ENCODE data around the gene KCNQ2.

DNA sequence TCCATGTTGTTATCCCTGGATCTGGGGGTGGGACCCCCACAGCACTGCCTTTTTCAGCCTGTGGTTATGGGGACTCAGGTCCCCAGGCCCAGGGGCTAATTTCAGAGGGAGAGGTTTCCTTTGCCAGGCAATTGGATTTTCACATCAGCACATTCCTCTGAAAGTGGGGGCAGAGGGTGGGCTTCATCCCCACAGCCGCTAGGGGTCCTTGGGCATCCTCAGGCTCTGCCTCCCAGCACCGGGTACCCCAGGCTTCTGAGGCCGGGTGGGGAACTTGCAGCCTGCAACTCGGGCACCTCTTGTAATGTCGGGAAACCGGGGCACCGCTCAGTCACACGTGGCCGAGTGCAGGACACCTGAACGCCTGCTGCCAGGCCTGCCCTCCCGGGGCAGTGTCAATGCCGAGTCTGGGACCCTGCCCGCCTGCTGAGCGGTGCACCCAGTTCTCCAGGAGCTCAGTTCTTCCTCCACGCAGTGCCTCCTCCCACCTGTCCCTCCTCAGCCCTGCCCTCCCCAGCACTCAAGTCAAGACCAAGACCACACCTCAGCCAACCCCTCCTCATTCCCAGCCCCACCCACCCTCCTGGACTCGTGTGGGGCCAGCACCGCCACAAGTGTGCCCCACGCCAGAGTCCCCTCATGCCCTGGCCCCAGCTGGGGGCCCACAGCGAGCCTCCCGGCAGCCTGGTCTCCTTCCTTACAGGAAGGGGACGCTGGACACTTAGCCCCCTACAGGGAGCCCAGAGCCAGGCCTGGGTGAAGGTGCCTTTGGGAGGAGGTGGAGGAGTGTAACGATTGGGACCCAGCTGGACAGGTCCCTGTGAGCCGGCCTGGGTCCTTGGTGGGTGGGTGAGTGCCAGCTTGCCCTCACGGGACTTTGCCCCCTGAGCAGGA lies 102.5 kb downstream of the KCNQ2 start:
- TF ChIP-seq, protein P1, sequence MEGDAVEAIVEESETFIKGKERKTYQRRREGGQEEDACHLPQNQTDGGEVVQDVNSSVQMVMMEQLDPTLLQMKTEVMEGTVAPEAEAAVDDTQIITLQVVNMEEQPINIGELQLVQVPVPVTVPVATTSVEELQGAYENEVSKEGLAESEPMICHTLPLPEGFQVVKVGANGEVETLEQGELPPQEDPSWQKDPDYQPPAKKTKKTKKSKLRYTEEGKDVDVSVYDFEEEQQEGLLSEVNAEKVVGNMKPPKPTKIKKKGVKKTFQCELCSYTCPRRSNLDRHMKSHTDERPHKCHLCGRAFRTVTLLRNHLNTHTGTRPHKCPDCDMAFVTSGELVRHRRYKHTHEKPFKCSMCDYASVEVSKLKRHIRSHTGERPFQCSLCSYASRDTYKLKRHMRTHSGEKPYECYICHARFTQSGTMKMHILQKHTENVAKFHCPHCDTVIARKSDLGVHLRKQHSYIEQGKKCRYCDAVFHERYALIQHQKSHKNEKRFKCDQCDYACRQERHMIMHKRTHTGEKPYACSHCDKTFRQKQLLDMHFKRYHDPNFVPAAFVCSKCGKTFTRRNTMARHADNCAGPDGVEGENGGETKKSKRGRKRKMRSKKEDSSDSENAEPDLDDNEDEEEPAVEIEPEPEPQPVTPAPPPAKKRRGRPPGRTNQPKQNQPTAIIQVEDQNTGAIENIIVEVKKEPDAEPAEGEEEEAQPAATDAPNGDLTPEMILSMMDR (conservative IDR thresholded peaks at IDR 0.05): no peak
- no peak for TF ChIP-seq ZFX (IDR thresholded peaks at IDR 0.05)
